ENCODE results near the gene ATP13A3. TPM values are rescaled to one million over a fixed set of nuclear protein-coding genes. Genes with fewer than 3 reads are reported as not detected.

The ATP13A3 gene
- total and polyA plus RNA-seq, 12 donors, result 17.6 to 111 (median 63.3) TPM

- Histone ChIP-seq H3K4me3 (no peak overlapping the region), H3K36me3 (replicated peaks in 1 of 2) (no peaks in the 10 kb centered on the region), H3K4me1 (replicated peaks in 1 of 2) (no peaks in the 10 kb centered on the region), H3K27me3 (peaks cover 5% of the 10 kb centered on the region), H3K27ac (no peak overlapping the region), H3K9me3 (replicated peaks in 1 of 3) (no peaks in the 10 kb centered on the region)
- DNase-seq, result no peak
- intact Hi-C loops (cut with DNase I), result no loop called here
- 86 to 90% (median 88%) methylated on average over 10 of the region's 10 CpGs for WGBS, 4 donors
- no peak for TF ChIP-seq POLR2A (IDR thresholded peaks at IDR 0.05)
- TF ChIP-seq, protein P1, sequence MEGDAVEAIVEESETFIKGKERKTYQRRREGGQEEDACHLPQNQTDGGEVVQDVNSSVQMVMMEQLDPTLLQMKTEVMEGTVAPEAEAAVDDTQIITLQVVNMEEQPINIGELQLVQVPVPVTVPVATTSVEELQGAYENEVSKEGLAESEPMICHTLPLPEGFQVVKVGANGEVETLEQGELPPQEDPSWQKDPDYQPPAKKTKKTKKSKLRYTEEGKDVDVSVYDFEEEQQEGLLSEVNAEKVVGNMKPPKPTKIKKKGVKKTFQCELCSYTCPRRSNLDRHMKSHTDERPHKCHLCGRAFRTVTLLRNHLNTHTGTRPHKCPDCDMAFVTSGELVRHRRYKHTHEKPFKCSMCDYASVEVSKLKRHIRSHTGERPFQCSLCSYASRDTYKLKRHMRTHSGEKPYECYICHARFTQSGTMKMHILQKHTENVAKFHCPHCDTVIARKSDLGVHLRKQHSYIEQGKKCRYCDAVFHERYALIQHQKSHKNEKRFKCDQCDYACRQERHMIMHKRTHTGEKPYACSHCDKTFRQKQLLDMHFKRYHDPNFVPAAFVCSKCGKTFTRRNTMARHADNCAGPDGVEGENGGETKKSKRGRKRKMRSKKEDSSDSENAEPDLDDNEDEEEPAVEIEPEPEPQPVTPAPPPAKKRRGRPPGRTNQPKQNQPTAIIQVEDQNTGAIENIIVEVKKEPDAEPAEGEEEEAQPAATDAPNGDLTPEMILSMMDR (IDR thresholded peaks at IDR 0.05), result no peak
Observed at GRCh38 chr3:194374935-194375334, 111.9 kb downstream of the ATP13A3 start.

GRCh38 chr3:194373899-194374298 is 112.9 kb downstream of the ATP13A3 start:
- DNase-seq, result no peak
- WGBS, 4 donors, result 59 to 73% (median 70%) methylated on average over 7 to 8 of the region's 8 CpGs
- Histone ChIP-seq H3K9me3 (replicated peaks in 1 of 3) (no peaks in the 10 kb centered on the region), H3K27ac (no peak overlapping the region), H3K27me3 (peaks cover 6% of the 10 kb centered on the region), H3K4me1 (replicated peaks in 1 of 2) (no peaks in the 10 kb centered on the region), H3K4me3 (no peak overlapping the region), H3K36me3 (replicated peaks in 1 of 2) (no peaks in the 10 kb centered on the region)
- intact Hi-C loops (cut with DNase I), result no loop called here
- TF ChIP-seq POLR2A (IDR thresholded peaks at IDR 0.05), result no peak
- TF ChIP-seq, protein P1 (IDR thresholded peaks at IDR 0.05), result no peak

DNA sequence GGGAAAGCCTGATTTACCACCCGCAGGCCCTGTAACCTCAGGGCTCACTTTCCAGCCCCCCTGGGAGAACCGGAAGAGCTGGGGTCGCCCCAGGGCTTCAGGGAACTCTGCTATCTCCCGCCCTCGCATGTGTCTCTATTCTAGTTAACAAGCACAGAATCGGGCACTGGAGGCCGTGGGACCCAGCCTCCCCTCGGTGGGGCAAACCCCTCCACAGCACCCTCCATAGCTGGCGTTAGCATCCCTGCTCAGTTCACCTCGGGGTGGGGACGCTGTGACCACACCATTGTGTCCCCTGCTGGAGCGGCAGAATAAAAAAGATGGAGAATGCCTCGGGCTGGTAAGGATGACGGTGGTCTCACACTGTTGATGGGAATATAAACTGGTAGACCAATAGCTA is 113.8 kb downstream of the ATP13A3 start:
- no peak overlapping the region for H3K27ac ChIP-seq
- 86 to 90% (median 88%) methylated on average over 10 to 14 of the region's 14 CpGs for WGBS, 4 donors
- no peak for TF ChIP-seq POLR2A (IDR thresholded peaks at IDR 0.05)
- TF ChIP-seq, protein P1 (IDR thresholded peaks at IDR 0.05), result no peak
- H3K4me1 ChIP-seq (replicated peaks in 1 of 2), result no peaks in the 10 kb centered on the region
- no peak overlapping the region for H3K4me3 ChIP-seq
- peaks cover 12% of the 10 kb centered on the region for H3K27me3 ChIP-seq
- intact Hi-C loops (cut with DNase I), result no loop called here
- no peaks in the 10 kb centered on the region for H3K9me3 ChIP-seq (replicated peaks in 1 of 3)
- H3K36me3 ChIP-seq (replicated peaks in 1 of 2), result no peaks in the 10 kb centered on the region
- no peak for DNase-seq

- H3K9me3 ChIP-seq (replicated peaks in 1 of 3), result no peaks in the 10 kb centered on the region
- H3K27ac ChIP-seq, result no peak overlapping the region
- TF ChIP-seq POLR2A (IDR thresholded peaks at IDR 0.05), result no peak
- TF ChIP-seq, protein P1 (IDR thresholded peaks at IDR 0.05), result no peak
- DNase-seq, result no peak
- 62 to 88% (median 76%) methylated on average over 10 of the region's 10 CpGs for WGBS, 4 donors
- H3K36me3 ChIP-seq (replicated peaks in 1 of 2), result no peaks in the 10 kb centered on the region
- H3K27me3 ChIP-seq, result peaks cover 7% of the 10 kb centered on the region
- no peaks in the 10 kb centered on the region for H3K4me1 ChIP-seq (replicated peaks in 1 of 2)
- no peak overlapping the region for H3K4me3 ChIP-seq
- intact Hi-C loops (cut with DNase I), result no loop called here
Observed at GRCh38 chr3:194370753-194371152, 116.0 kb downstream of the ATP13A3 start.
